HG03103 (cell line): ENCODE data around the gene ARID1B.
"Not testable (repeated sequence)": the region's sequence is repeated elsewhere in the genome, so short reads cannot be mapped to it uniquely, and the experiment has no call there.

Experiments
- ATAC-seq: cut with Tn5 transposase; IDR thresholded peaks from one replicate; pipeline ENCODE4 v1.9.1; 2021; ENCODE audit warnings: low read depth; ENCODE audit not compliant: unreplicated experiment

The ARID1B gene

DNA sequence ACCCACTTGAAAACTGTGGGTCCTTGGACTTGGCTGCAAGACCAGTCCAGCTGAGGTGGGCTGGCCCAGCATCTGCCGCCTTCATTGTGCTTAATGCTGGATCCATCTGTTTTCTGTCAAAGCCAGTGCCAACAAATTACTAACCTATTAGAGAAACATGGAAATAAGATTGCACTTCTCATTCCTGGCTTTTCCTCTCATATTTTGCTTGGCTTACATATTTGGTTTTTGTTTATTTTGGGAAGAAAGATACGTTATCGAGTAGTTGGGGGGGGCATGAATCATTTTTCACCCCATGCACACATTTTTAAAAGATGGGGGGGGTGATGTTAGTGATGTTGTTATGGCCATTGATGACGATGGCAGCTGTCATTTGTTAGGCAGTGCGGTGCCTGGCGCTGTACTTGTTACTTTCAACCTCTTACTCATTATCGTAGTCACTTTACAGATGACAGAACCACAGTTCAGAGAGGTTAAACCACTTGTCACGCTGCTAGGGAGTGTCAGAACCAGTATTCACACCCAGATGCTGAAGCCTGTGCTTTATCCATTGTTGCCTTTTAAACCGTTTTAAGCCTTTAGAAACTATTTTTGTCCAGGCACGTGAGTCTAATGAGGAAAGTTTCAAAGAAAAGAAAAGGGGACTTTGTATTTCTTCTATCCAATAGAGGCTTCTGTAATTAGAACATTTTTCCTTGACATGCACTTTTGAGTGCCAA, 366.2 kb downstream of the ARID1B start:
- ATAC-seq, result no peak

GRCh38 chr6:157143890-157144798, 367.0 kb downstream of the ARID1B start:
- ATAC-seq, result no peak

DNA sequence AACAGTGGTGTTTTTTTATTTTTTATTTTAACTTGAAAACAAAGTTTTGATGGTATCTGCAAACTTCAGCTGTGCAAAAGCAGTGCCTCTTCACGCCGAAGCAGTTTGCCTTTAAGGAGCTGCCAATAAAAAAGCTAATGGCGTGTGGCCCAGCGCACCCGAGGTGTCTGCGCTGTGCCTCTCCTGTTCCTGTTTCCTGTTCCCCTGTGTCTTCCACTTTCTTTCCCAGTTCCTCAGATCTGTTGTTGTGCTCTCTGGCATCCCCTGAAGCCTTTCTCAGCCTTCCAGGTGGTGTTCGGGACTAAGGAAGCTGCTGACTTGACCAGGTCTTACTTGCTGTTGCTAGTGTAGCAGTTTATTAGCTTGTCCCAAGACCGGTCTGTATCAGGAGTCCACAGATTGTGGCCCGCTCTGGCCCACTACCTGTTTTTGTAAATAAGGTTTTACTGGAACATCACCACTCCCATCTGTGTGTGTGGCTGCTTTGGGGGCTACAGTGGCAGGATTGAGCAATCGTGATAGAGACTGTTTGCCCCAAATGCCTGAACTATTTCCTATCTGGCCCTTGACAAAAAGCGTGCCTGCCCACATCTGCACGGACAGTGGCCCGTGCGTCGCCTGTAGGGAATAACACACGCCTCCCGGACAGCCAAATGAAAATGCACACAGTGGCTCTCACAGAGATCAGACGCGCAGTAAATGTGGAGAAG, 367.8 kb downstream of the ARID1B start:
- no peak for ATAC-seq

DNA sequence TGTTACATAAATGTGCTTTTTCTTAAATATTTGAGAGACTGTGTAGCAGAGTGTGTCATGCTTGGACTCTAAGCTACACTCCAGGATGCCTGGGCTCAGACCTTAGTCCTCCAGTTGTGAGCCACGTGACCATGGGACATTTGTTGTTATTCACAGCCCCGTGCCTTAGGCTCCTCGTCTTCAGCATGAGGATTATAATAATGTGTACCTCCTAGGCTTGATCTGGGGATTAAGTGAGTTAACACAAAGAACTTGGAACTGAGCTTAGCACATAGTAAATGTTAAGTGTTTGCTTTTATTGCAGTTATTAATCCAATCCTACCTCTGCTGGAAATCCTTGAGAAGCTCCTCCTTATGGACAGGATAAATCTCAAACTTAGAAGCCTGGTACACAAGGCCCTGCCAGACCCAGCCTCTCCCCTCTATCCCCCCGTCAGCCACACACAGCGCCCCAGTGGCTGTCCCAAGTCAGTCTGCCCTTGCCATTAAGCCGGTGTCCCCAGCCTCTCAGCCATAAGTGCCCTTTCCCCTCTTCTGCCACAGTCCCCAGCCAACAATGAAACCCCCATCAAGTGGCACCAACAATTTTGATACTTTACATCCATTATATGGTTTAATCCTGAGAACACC, 368.6 kb downstream of the ARID1B start:
- ATAC-seq, result no peak

GRCh38 chr6:157147054-157148026, 370.2 kb downstream of the ARID1B start:
- ATAC-seq, result not testable (repeated sequence)

- no peak for ATAC-seq
Measured at GRCh38 chr6:157148391-157149323, 371.5 kb downstream of the ARID1B start.

DNA sequence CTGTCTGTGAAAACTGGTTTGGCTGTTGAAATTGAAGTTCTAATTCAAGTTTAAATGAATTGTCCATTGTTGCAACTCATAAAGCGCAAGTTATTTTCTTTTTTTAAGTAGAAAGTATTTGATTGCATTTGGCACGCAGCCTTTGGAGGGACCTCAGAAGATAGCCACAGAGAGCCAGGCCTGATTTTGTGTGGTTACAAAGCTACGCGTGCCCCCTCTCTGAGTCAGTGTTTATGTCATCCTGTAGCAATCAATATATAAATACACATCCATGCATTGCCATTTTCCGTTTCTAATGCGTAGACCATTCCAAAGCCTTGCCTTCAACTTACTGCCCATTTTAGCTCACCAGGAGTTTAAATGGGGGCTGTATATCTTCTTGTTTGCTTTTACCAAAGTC, 372.9 kb downstream of the ARID1B start:
- ATAC-seq, result no peak

- no peak for ATAC-seq
Measured at GRCh38 chr6:157151029-157151428, 373.9 kb downstream of the ARID1B start.

DNA sequence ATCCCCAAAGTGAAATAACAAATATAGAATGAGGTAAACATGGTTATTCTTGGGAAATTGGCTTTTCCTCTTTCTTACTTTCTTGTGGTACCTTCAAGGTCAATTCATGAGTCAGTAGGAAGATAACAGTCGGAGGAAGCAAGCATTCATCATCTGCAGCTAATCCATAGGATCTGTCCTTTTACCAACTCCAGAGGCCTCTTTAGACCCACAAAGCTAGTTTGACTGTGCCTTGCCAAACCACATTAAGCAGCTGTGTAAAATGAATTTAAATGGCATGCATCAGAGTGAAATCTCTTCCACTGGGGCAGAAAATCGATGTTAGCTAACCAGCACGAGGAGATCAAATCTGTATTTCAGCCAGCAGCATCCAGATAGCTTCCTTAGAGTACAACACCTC, 374.8 kb downstream of the ARID1B start:
- ATAC-seq, result no peak

- no peak for ATAC-seq
Measured at GRCh38 chr6:157152556-157152955, 375.4 kb downstream of the ARID1B start.

DNA sequence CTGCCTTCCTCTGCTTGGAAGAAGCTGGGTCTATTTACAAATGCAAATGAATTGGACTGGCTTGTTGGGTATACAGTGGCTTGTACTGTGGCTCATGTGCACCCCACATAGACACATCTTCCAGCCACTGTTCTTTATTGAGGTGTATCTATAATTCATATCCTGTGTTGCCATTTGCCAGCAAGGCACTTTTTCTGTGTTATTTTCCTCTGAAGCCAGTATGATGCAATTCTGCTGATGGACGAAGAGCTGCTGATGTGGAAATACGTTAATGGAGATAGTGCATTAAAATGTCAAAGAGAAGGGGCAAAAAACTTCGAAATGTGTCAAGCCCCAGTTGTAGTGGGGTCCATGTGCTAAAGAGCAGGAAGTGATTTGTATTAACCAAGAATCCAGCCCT, 378.6 kb downstream of the ARID1B start:
- no peak for ATAC-seq

GRCh38 chr6:157157258-157157657, 380.1 kb downstream of the ARID1B start:
- no peak for ATAC-seq

DNA sequence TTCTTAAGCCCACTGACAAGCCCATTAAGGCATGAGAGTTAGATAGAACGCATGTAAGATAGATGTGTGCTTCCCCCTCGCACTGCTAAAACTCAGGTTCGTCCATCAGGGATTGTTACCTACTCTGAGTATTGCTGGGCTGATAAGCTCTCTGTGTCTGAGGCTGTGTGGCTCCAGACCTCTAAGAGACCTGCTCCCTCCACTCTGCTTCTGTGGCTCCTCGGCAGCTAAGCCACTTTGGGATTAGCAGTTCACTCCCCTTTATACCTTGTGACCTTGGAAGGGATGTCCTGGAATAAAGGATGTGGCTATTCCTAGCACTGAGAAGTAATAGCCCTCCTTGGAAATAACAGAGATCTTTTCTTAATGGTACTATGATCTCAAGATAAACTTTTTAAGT, 381.3 kb downstream of the ARID1B start:
- ATAC-seq, result no peak

DNA sequence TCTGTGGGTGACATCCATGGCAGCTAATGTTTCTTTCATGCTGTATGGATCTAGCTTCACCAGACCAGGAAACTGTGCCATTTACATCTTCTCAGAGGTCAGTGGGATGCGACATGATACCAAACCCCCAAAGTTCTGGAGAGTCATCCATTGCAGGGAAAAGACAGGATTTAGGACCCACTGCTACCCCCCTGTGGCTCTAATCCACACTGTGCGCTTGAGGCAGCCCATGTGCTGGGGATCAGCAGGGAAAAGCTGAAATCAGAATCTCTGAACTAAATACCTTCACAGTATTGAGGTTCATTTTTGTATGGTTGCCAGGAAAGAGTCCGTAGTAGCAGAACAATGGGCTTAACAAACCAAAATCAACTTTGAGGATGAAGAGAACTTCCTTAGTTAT, 381.7 kb downstream of the ARID1B start:
- ATAC-seq, result no peak

GRCh38 chr6:157159348-157159747, 382.2 kb downstream of the ARID1B start:
- ATAC-seq, result no peak

GRCh38 chr6:157161912-157162311, 384.7 kb downstream of the ARID1B start:
- no peak for ATAC-seq

GRCh38 chr6:157162766-157163433, 385.7 kb downstream of the ARID1B start:
- no peak for ATAC-seq
